ENCODE results near the gene NF1.

DNA sequence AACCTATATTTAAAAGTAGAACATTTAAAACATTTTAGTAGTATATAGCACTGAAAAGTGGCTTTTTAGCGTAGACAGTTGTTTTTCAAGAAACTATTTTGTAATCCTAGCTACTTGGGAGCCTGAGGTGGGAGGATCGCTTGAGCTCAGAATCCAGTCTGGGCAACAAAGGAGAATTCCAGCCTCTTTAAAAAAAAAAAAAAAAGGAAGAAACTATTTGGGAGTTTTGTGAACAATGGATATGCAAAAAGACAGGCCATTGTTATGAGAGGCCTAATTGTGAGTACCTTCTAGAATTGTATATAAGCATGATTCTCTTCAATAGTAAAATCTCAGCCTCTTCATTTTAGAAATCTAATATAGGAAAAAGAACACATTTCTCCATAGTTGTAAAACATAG is 184.6 kb downstream of the NF1 start:
- TF ChIP-seq, protein P1, sequence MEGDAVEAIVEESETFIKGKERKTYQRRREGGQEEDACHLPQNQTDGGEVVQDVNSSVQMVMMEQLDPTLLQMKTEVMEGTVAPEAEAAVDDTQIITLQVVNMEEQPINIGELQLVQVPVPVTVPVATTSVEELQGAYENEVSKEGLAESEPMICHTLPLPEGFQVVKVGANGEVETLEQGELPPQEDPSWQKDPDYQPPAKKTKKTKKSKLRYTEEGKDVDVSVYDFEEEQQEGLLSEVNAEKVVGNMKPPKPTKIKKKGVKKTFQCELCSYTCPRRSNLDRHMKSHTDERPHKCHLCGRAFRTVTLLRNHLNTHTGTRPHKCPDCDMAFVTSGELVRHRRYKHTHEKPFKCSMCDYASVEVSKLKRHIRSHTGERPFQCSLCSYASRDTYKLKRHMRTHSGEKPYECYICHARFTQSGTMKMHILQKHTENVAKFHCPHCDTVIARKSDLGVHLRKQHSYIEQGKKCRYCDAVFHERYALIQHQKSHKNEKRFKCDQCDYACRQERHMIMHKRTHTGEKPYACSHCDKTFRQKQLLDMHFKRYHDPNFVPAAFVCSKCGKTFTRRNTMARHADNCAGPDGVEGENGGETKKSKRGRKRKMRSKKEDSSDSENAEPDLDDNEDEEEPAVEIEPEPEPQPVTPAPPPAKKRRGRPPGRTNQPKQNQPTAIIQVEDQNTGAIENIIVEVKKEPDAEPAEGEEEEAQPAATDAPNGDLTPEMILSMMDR (tag by site-specific recombination; IDR thresholded peaks at IDR 0.05) = no peak
- TF ChIP-seq, protein P2, sequence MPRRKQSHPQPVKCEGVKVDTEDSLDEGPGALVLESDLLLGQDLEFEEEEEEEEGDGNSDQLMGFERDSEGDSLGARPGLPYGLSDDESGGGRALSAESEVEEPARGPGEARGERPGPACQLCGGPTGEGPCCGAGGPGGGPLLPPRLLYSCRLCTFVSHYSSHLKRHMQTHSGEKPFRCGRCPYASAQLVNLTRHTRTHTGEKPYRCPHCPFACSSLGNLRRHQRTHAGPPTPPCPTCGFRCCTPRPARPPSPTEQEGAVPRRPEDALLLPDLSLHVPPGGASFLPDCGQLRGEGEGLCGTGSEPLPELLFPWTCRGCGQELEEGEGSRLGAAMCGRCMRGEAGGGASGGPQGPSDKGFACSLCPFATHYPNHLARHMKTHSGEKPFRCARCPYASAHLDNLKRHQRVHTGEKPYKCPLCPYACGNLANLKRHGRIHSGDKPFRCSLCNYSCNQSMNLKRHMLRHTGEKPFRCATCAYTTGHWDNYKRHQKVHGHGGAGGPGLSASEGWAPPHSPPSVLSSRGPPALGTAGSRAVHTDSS (tag by site-specific recombination; IDR thresholded peaks at IDR 0.05) = no peak

Measured in HEK293 (cell line).